Muscle layer of duodenum (tissue), 2 donors: ENCODE results near the gene TBC1D22B.
A peak's percentile ranks its signal among the peaks of the same experiment; 100 is the strongest.

ENCODE experiments used
- H3K27ac ChIP-seq: one replicate; pipeline ENCODE4 v1.7.0; 2013; ENCODE audit warnings: mild to moderate bottlenecking, low read length
- H3K27me3 ChIP-seq: one replicate; pipeline ENCODE4 v1.7.0; 2013; ENCODE audit warnings: low read depth, mild to moderate bottlenecking, control low read depth, low read length
- H3K36me3 ChIP-seq, 2 donors: one replicate each; pipeline ENCODE4 v1.7.0; 2013; ENCODE audit warnings: low read length in 2 of 2, control low read depth in 1 of 2, mild to moderate bottlenecking in 1 of 2; ENCODE audit not compliant: insufficient read depth in 2 of 2, control insufficient read depth in 1 of 2
- H3K4me1 ChIP-seq, 2 donors: one replicate each; pipeline ENCODE4 v1.7.0; 2013; ENCODE audit warnings: low read length in 2 of 2, mild to moderate bottlenecking in 2 of 2, control low read depth in 1 of 2, moderate library complexity in 1 of 2; ENCODE audit not compliant: insufficient read depth in 2 of 2, control insufficient read depth in 1 of 2
- H3K4me3 ChIP-seq, 2 donors: one replicate each; pipeline ENCODE4 v1.7.0; 2013; ENCODE audit warnings: low read length in 2 of 2, low read depth in 1 of 2, mild to moderate bottlenecking in 1 of 2
- H3K9me3 ChIP-seq, 2 donors: one replicate each; pipeline ENCODE4 v1.7.0; 2013; ENCODE audit warnings: low read length in 2 of 2, control low read depth in 1 of 2, mild to moderate bottlenecking in 1 of 2; ENCODE audit not compliant: control insufficient read depth in 1 of 2
- donor health status: healthy.

The TBC1D22B gene

GRCh38 chr6:37257634-37258404, at the start of gene TBC1D22B, which contains the start of gene TMEM217:
Gene TBC1D22B (plus strand): TSS chr6:37257772. CDS start chr6:37257918, 146 bp downstream.
Gene TMEM217 (minus strand): TSS chr6:37258144. CDS start chr6:37219030, 39,114 bp downstream.
- H3K4me3 ChIP-seq: peak within 1 kb of the TSS; percentile 94 to 95
- no peaks in the 10 kb centered on the region for H3K36me3 ChIP-seq
- no peaks in the 10 kb centered on the region for H3K27me3 ChIP-seq
- H3K9me3 ChIP-seq: no peaks in the 10 kb centered on the region
- H3K4me1 ChIP-seq: peaks cover 8 to 20% of the 10 kb centered on the region in 2 donors
- peak within 1 kb of the TSS; percentile 86 for H3K27ac ChIP-seq

- Histone ChIP-seq H3K4me1 (no peaks in the 10 kb centered on the region), H3K27ac (no peak overlapping the region), H3K27me3 (no peaks in the 10 kb centered on the region), H3K4me3 (no peak overlapping the region), H3K36me3 (no peaks in the 10 kb centered on the region), H3K9me3 (no peaks in the 10 kb centered on the region)
Measured at GRCh38 chr6:37207903-37208456, 49.6 kb upstream of the TBC1D22B start.

GRCh38 chr6:37208793-37209192, 48.8 kb upstream of the TBC1D22B start:
- Histone ChIP-seq H3K27me3 (no peaks in the 10 kb centered on the region), H3K4me1 (no peaks in the 10 kb centered on the region), H3K27ac (no peak overlapping the region), H3K9me3 (no peaks in the 10 kb centered on the region), H3K36me3 (no peaks in the 10 kb centered on the region), H3K4me3 (no peak overlapping the region)

- no peak overlapping the region for H3K27ac ChIP-seq
- H3K4me1 ChIP-seq: no peaks in the 10 kb centered on the region
Measured at GRCh38 chr6:37209461-37210205, 47.9 kb upstream of the TBC1D22B start.

GRCh38 chr6:37210313-37210968, 47.1 kb upstream of the TBC1D22B start:
- Histone ChIP-seq H3K4me3 (no peak overlapping the region), H3K27me3 (no peaks in the 10 kb centered on the region), H3K9me3 (no peaks in the 10 kb centered on the region), H3K27ac (no peak overlapping the region), H3K4me1 (no peaks in the 10 kb centered on the region), H3K36me3 (no peaks in the 10 kb centered on the region)

More at GRCh38 chr6:37209461-37210205, 47.9 kb upstream of the TBC1D22B start:
- Histone ChIP-seq H3K36me3 (no peaks in the 10 kb centered on the region), H3K9me3 (no peaks in the 10 kb centered on the region), H3K4me3 (no peak overlapping the region), H3K27me3 (no peaks in the 10 kb centered on the region)

- H3K27ac ChIP-seq: no peak overlapping the region
Measured at GRCh38 chr6:37212268-37212667, 45.3 kb upstream of the TBC1D22B start.

GRCh38 chr6:37218061-37218460, 39.5 kb upstream of the TBC1D22B start:
- Histone ChIP-seq H3K36me3 (no peaks in the 10 kb centered on the region), H3K9me3 (no peaks in the 10 kb centered on the region), H3K27ac (no peak overlapping the region), H3K27me3 (no peaks in the 10 kb centered on the region), H3K4me1 (peaks cover 0 to 7% of the 10 kb centered on the region in 2 donors), H3K4me3 (no peak overlapping the region)

More at GRCh38 chr6:37212268-37212667, 45.3 kb upstream of the TBC1D22B start:
- no peaks in the 10 kb centered on the region for H3K36me3 ChIP-seq
- no peaks in the 10 kb centered on the region for H3K4me1 ChIP-seq
- H3K9me3 ChIP-seq: no peaks in the 10 kb centered on the region
- H3K4me3 ChIP-seq: no peak overlapping the region
- H3K27me3 ChIP-seq: no peaks in the 10 kb centered on the region

GRCh38 chr6:37218511-37218910, 39.1 kb upstream of the TBC1D22B start:
- no peaks in the 10 kb centered on the region for H3K36me3 ChIP-seq
- H3K9me3 ChIP-seq: no peaks in the 10 kb centered on the region
- H3K27ac ChIP-seq: no peak overlapping the region
- H3K4me3 ChIP-seq: no peak overlapping the region
- H3K27me3 ChIP-seq: no peaks in the 10 kb centered on the region
- H3K4me1 ChIP-seq: peaks cover 0 to 7% of the 10 kb centered on the region in 2 donors

- Histone ChIP-seq H3K9me3 (no peaks in the 10 kb centered on the region), H3K36me3 (no peaks in the 10 kb centered on the region), H3K27ac (no peak overlapping the region), H3K4me1 (peaks cover 0 to 7% of the 10 kb centered on the region in 2 donors), H3K27me3 (no peaks in the 10 kb centered on the region), H3K4me3 (peak overlapping the region; percentile 62 to 94)
Measured at GRCh38 chr6:37221585-37222124, 35.9 kb upstream of the TBC1D22B start.

- Histone ChIP-seq H3K27ac (no peak overlapping the region), H3K36me3 (no peaks in the 10 kb centered on the region), H3K9me3 (no peaks in the 10 kb centered on the region), H3K4me1 (peaks cover 0 to 7% of the 10 kb centered on the region in 2 donors), H3K4me3 (peak overlapping the region; percentile 62 to 94), H3K27me3 (no peaks in the 10 kb centered on the region)
Measured at GRCh38 chr6:37222125-37222967, 35.2 kb upstream of the TBC1D22B start.
